ENCODE measurements around the gene ITPK1.

Gene ITPK1

GRCh38 chr14:93059260-93059659 lies 56.5 kb downstream of the ITPK1 start:
- Histone ChIP-seq H3K9me3 (ENCODE audit: control insufficient read depth, insufficient read depth, low read length) (no peaks in the 10 kb centered on the region), H3K4me1 (ENCODE audit: insufficient read depth, low read length) (peaks cover 7% of the 10 kb centered on the region), H3K36me3 (ENCODE audit: insufficient read depth, low read length) (no peaks in the 10 kb centered on the region), H3K9ac (ENCODE audit: low read depth, low read length) (no peak overlapping the region)

- Histone ChIP-seq H3K36me3 (ENCODE audit: insufficient read depth, low read length) (no peaks in the 10 kb centered on the region), H3K4me1 (ENCODE audit: insufficient read depth, low read length) (peaks cover 7% of the 10 kb centered on the region), H3K9me3 (ENCODE audit: control insufficient read depth, insufficient read depth, low read length) (no peaks in the 10 kb centered on the region), H3K9ac (ENCODE audit: low read depth, low read length) (no peak overlapping the region)
Measured at GRCh38 chr14:93057586-93058280, 58.0 kb downstream of the ITPK1 start.

GRCh38 chr14:93056840-93057585 lies 58.7 kb downstream of the ITPK1 start:
- no peak overlapping the region for H3K9ac ChIP-seq (ENCODE audit: low read depth, low read length)

GRCh38 chr14:93056166-93056839 lies 59.4 kb downstream of the ITPK1 start:
- peaks cover 16% of the 10 kb centered on the region for H3K4me1 ChIP-seq (ENCODE audit: insufficient read depth, low read length)
- no peaks in the 10 kb centered on the region for H3K36me3 ChIP-seq (ENCODE audit: insufficient read depth, low read length)
- H3K9ac ChIP-seq (ENCODE audit: low read depth, low read length): no peak overlapping the region
- no peaks in the 10 kb centered on the region for H3K9me3 ChIP-seq (ENCODE audit: control insufficient read depth, insufficient read depth, low read length)

More at GRCh38 chr14:93056840-93057585, 58.7 kb downstream of the ITPK1 start:
- H3K36me3 ChIP-seq (ENCODE audit: insufficient read depth, low read length): no peaks in the 10 kb centered on the region
- peaks cover 13% of the 10 kb centered on the region for H3K4me1 ChIP-seq (ENCODE audit: insufficient read depth, low read length)
- no peaks in the 10 kb centered on the region for H3K9me3 ChIP-seq (ENCODE audit: control insufficient read depth, insufficient read depth, low read length)

GRCh38 chr14:93055651-93056115 lies 60.0 kb downstream of the ITPK1 start:
- peaks cover 22% of the 10 kb centered on the region for H3K4me1 ChIP-seq (ENCODE audit: insufficient read depth, low read length)
- H3K36me3 ChIP-seq (ENCODE audit: insufficient read depth, low read length): no peaks in the 10 kb centered on the region
- H3K9me3 ChIP-seq (ENCODE audit: control insufficient read depth, insufficient read depth, low read length): no peaks in the 10 kb centered on the region
- no peak overlapping the region for H3K9ac ChIP-seq (ENCODE audit: low read depth, low read length)

- Histone ChIP-seq H3K4me1 (ENCODE audit: insufficient read depth, low read length) (peaks cover 23% of the 10 kb centered on the region), H3K36me3 (ENCODE audit: insufficient read depth, low read length) (no peaks in the 10 kb centered on the region), H3K9ac (ENCODE audit: low read depth, low read length) (no peak overlapping the region), H3K9me3 (ENCODE audit: control insufficient read depth, insufficient read depth, low read length) (no peaks in the 10 kb centered on the region)
Measured at GRCh38 chr14:93054876-93055275, 60.8 kb downstream of the ITPK1 start.

- Histone ChIP-seq H3K36me3 (ENCODE audit: insufficient read depth, low read length) (no peaks in the 10 kb centered on the region), H3K4me1 (ENCODE audit: insufficient read depth, low read length) (peaks cover 24% of the 10 kb centered on the region), H3K9me3 (ENCODE audit: control insufficient read depth, insufficient read depth, low read length) (no peaks in the 10 kb centered on the region), H3K9ac (ENCODE audit: low read depth, low read length) (no peak overlapping the region)
Measured at GRCh38 chr14:93054006-93054405, 61.7 kb downstream of the ITPK1 start.

GRCh38 chr14:93051600-93052546 lies 63.9 kb downstream of the ITPK1 start:
- Histone ChIP-seq H3K36me3 (ENCODE audit: insufficient read depth, low read length) (no peaks in the 10 kb centered on the region), H3K9me3 (ENCODE audit: control insufficient read depth, insufficient read depth, low read length) (no peaks in the 10 kb centered on the region), H3K4me1 (ENCODE audit: insufficient read depth, low read length) (peaks cover 26% of the 10 kb centered on the region), H3K9ac (ENCODE audit: low read depth, low read length) (no peak overlapping the region)

- H3K9ac ChIP-seq (ENCODE audit: low read depth, low read length): no peak overlapping the region
- no peaks in the 10 kb centered on the region for H3K36me3 ChIP-seq (ENCODE audit: insufficient read depth, low read length)
- H3K4me1 ChIP-seq (ENCODE audit: insufficient read depth, low read length): peaks cover 33% of the 10 kb centered on the region
- H3K9me3 ChIP-seq (ENCODE audit: control insufficient read depth, insufficient read depth, low read length): no peaks in the 10 kb centered on the region
Measured at GRCh38 chr14:93050761-93051160, 65.0 kb downstream of the ITPK1 start.

- Histone ChIP-seq H3K4me1 (ENCODE audit: insufficient read depth, low read length) (peaks cover 41% of the 10 kb centered on the region), H3K36me3 (ENCODE audit: insufficient read depth, low read length) (no peaks in the 10 kb centered on the region), H3K9ac (ENCODE audit: low read depth, low read length) (no peak overlapping the region), H3K9me3 (ENCODE audit: control insufficient read depth, insufficient read depth, low read length) (no peaks in the 10 kb centered on the region)
Measured at GRCh38 chr14:93049867-93050331, 65.8 kb downstream of the ITPK1 start.

GRCh38 chr14:93049315-93049714 lies 66.4 kb downstream of the ITPK1 start:
- no peaks in the 10 kb centered on the region for H3K36me3 ChIP-seq (ENCODE audit: insufficient read depth, low read length)
- no peak overlapping the region for H3K9ac ChIP-seq (ENCODE audit: low read depth, low read length)
- H3K9me3 ChIP-seq (ENCODE audit: control insufficient read depth, insufficient read depth, low read length): no peaks in the 10 kb centered on the region
- peaks cover 47% of the 10 kb centered on the region for H3K4me1 ChIP-seq (ENCODE audit: insufficient read depth, low read length)

GRCh38 chr14:93048843-93049242 lies 66.9 kb downstream of the ITPK1 start:
- Histone ChIP-seq H3K9ac (ENCODE audit: low read depth, low read length) (no peak overlapping the region), H3K36me3 (ENCODE audit: insufficient read depth, low read length) (no peaks in the 10 kb centered on the region), H3K4me1 (ENCODE audit: insufficient read depth, low read length) (peaks cover 51% of the 10 kb centered on the region), H3K9me3 (ENCODE audit: control insufficient read depth, insufficient read depth, low read length) (no peaks in the 10 kb centered on the region)

- Histone ChIP-seq H3K9me3 (ENCODE audit: control insufficient read depth, insufficient read depth, low read length) (no peaks in the 10 kb centered on the region), H3K36me3 (ENCODE audit: insufficient read depth, low read length) (no peaks in the 10 kb centered on the region), H3K9ac (ENCODE audit: low read depth, low read length) (no peak overlapping the region), H3K4me1 (ENCODE audit: insufficient read depth, low read length) (peaks cover 56% of the 10 kb centered on the region)
Measured at GRCh38 chr14:93047661-93048060, 68.1 kb downstream of the ITPK1 start.

- no peak overlapping the region for H3K9ac ChIP-seq (ENCODE audit: low read depth, low read length)
- H3K36me3 ChIP-seq (ENCODE audit: insufficient read depth, low read length): no peaks in the 10 kb centered on the region
- no peaks in the 10 kb centered on the region for H3K9me3 ChIP-seq (ENCODE audit: control insufficient read depth, insufficient read depth, low read length)
- H3K4me1 ChIP-seq (ENCODE audit: insufficient read depth, low read length): peaks cover 52% of the 10 kb centered on the region
Measured at GRCh38 chr14:93047157-93047556, 68.6 kb downstream of the ITPK1 start.

Data from ES-I3 (cell line).